HG02840 (cell line): ENCODE data around the gene NHSL2.
"Not testable (repeated sequence)": the region's sequence is repeated elsewhere in the genome, so short reads cannot be mapped to it uniquely, and the experiment has no call there.

Source experiments
- ATAC-seq: cut with Tn5 transposase; IDR thresholded peaks from one replicate; pipeline ENCODE4 v1.9.1; 2021; ENCODE audit warnings: mild to moderate bottlenecking, moderate library complexity, moderate number of reproducible peaks; ENCODE audit not compliant: unreplicated experiment, low FRiP score

NHSL2 gene

GRCh38 chrX:72143609-72143907, 232.9 kb downstream of the NHSL2 start:
- ATAC-seq = no peak

- ATAC-seq = no peak
Measured at GRCh38 chrX:72145181-72145580, 234.5 kb downstream of the NHSL2 start.

- no peak for ATAC-seq
Measured at GRCh38 chrX:72146527-72146926, 235.9 kb downstream of the NHSL2 start.

- no peak for ATAC-seq
Measured at GRCh38 chrX:72158773-72159172, 248.1 kb downstream of the NHSL2 start.

- no peak for ATAC-seq
Measured at GRCh38 chrX:72159769-72160168, 249.1 kb downstream of the NHSL2 start.

GRCh38 chrX:72165551-72165950, 254.9 kb downstream of the NHSL2 start:
- no peak for ATAC-seq

GRCh38 chrX:72169008-72169728, 258.5 kb downstream of the NHSL2 start:
- ATAC-seq = no peak

- ATAC-seq = not testable (repeated sequence)
Measured at GRCh38 chrX:72176289-72176688, 265.6 kb downstream of the NHSL2 start.

GRCh38 chrX:72176981-72177380, 266.3 kb downstream of the NHSL2 start:
- no peak for ATAC-seq

GRCh38 chrX:72180539-72180938, 269.9 kb downstream of the NHSL2 start:
- ATAC-seq = no peak

GRCh38 chrX:72181178-72182125, 270.8 kb downstream of the NHSL2 start, which contains the start of gene PIN4:
Gene PIN4, plus strand, starts transcription at chrX:72181757. Its CDS starts 29 bp downstream, at chrX:72181786.
- ATAC-seq = peak; percentile 97

GRCh38 chrX:72182924-72183323, 272.3 kb downstream of the NHSL2 start:
- ATAC-seq = no peak

- no peak for ATAC-seq
Measured at GRCh38 chrX:72201836-72202536, 291.3 kb downstream of the NHSL2 start.
